Liver (tissue), 9 donors: ENCODE data around the gene RASA3. TPM values are rescaled to one million over a fixed set of nuclear protein-coding genes. Genes with fewer than 3 reads are reported as not detected.

ENCODE experiments used
- DNase-seq: peaks from one replicate; pipeline ENCODE4 v3.0.0-alpha.2; 2017; ENCODE audit warnings: low spot score
- H3K27ac ChIP-seq, 2 donors: one replicate each; pipeline ENCODE4 v1.7.0; 2013; ENCODE audit warnings: inconsistent platforms in 2 of 2, low read length in 2 of 2, control low read depth in 1 of 2, low read depth in 1 of 2, mild to moderate bottlenecking in 1 of 2
- H3K27me3 ChIP-seq, 4 donors: one replicate each; pipeline versions ENCODE4 v1.6.1 to v1.7.0; 2013; ENCODE audit warnings: low read length in 3 of 4, inconsistent platforms in 1 of 4, mild to moderate bottlenecking in 1 of 4, moderate library complexity in 1 of 4; ENCODE audit not compliant: control insufficient read depth in 4 of 4, insufficient read depth in 4 of 4
- H3K36me3 ChIP-seq, 4 donors: one replicate each; pipeline versions ENCODE4 v1.6.1 to v1.7.0; 2013; ENCODE audit warnings: low read length in 3 of 4, mild to moderate bottlenecking in 3 of 4, low read depth in 1 of 4, moderate library complexity in 1 of 4; ENCODE audit not compliant: control insufficient read depth in 4 of 4, insufficient read depth in 3 of 4
- H3K4me1 ChIP-seq, 4 donors: one replicate each; pipeline versions ENCODE4 v1.6.1 to v1.7.0; 2013; ENCODE audit warnings: low read length in 3 of 4, mild to moderate bottlenecking in 3 of 4, moderate library complexity in 1 of 4; ENCODE audit not compliant: control insufficient read depth in 4 of 4, insufficient read depth in 4 of 4
- H3K4me3 ChIP-seq, 3 donors: one replicate each; pipeline versions ENCODE4 v1.6.1 to v1.7.0; 2013; ENCODE audit warnings: low read length in 3 of 3, control low read depth in 1 of 3, low read depth in 1 of 3, mild to moderate bottlenecking in 1 of 3
- H3K9ac ChIP-seq, 2 donors: one replicate each; pipeline ENCODE4 v1.7.0; 2013; ENCODE audit warnings: low read length in 2 of 2, mild to moderate bottlenecking in 2 of 2, moderate library complexity in 2 of 2, control low read depth in 1 of 2, low read depth in 1 of 2
- H3K9me3 ChIP-seq, 4 donors: one replicate each; pipeline versions ENCODE4 v1.6.1 to v1.7.0; 2013; ENCODE audit warnings: low read length in 3 of 4; ENCODE audit not compliant: control insufficient read depth in 4 of 4
- EGR1 ChIP-seq, 2 donors: IDR thresholded peaks; 2 replicates each; pipeline ENCODE4 v1.6.1; 2016 to 2018; ENCODE audit warnings: antibody characterized with exemption in 2 of 2, low read depth in 2 of 2
- FOXA1 ChIP-seq: IDR thresholded peaks from 2 replicates; pipeline ENCODE4 v1.6.1; 2016; ENCODE audit warnings: antibody characterized with exemption
- FOXA2 ChIP-seq: IDR thresholded peaks from 2 replicates; pipeline ENCODE4 v1.6.1; 2016; ENCODE audit warnings: antibody characterized with exemption
- GABPA ChIP-seq, 2 donors: IDR thresholded peaks in 1 of 2; conservative IDR thresholded peaks in 1 of 2; 2 replicates each; pipeline ENCODE4 v1.6.1; 2016; ENCODE audit warnings: antibody characterized with exemption in 2 of 2, mild to moderate bottlenecking in 1 of 2, moderate library complexity in 1 of 2
- HNF4G ChIP-seq: IDR thresholded peaks from 2 replicates; pipeline ENCODE4 v1.6.1; 2016; ENCODE audit warnings: antibody characterized with exemption
- JUND ChIP-seq, 2 donors: IDR thresholded peaks; 2 replicates each; pipeline ENCODE4 v1.6.1; 2016; ENCODE audit warnings: antibody characterized with exemption in 2 of 2
- MAX ChIP-seq: IDR thresholded peaks from 2 replicates; pipeline ENCODE4 v1.6.1; 2016; ENCODE audit warnings: antibody characterized with exemption
- NR2F2 ChIP-seq: IDR thresholded peaks from 2 replicates; pipeline ENCODE4 v1.6.1; 2016; ENCODE audit warnings: antibody characterized with exemption
- RXRA ChIP-seq, 2 donors: IDR thresholded peaks; 2 replicates each; pipeline ENCODE4 v1.6.1; 2017 to 2018; ENCODE audit warnings: antibody characterized with exemption in 2 of 2, mild to moderate bottlenecking in 1 of 2
- SP1 ChIP-seq: IDR thresholded peaks from 2 replicates; pipeline ENCODE4 v1.6.1; 2018; ENCODE audit warnings: antibody characterized with exemption, mild to moderate bottlenecking
- TAF1 ChIP-seq: conservative IDR thresholded peaks from 2 replicates; pipeline ENCODE4 v1.6.1; 2016; ENCODE audit warnings: antibody characterized with exemption, mild to moderate bottlenecking
- YY1 ChIP-seq: IDR thresholded peaks from 2 replicates; pipeline ENCODE4 v1.6.1; 2016; ENCODE audit warnings: antibody characterized with exemption, mild to moderate bottlenecking
- ZBTB33 ChIP-seq: IDR thresholded peaks from 2 replicates; pipeline ENCODE4 v1.6.1; 2016; ENCODE audit warnings: antibody characterized with exemption
- WGBS: extraction: QIAGEN DNeasy Blood & Tissue Kit; methylation state at CpG from one replicate; pipeline ENCODE4 v1.1.7; 2013; 5-methylcytosine and 5-hydroxymethylcytosine counted together
- polyA plus RNA-seq, 2 donors: library from polyadenylated mRNA; stranded (reverse) in 1 of 2; unstranded in 1 of 2; fragments of 200-250 nt in 1 of 2; fragments of >200 nt in 1 of 2; fragmentation: Nextera tagmentation in 1 of 2; extraction: Ambion mirVana in 1 of 2; gene quantifications; one replicate each; pipeline versions ENCODE4 v1.2.1 to v1.2.3, GENCODE V29; 2013 to 2015
- total RNA-seq, 2 donors: library from RNA; depleted of rRNA; stranded (reverse); fragments of >200 nt; gene quantifications; one replicate each; pipeline ENCODE4 v1.2.3, GENCODE V29; 2014
- TF ChIP-seq, protein P1 (sequence below): IDR thresholded peaks from 2 replicates; pipeline ENCODE4 v1.6.1; 2016; ENCODE audit warnings: antibody characterized with exemption, mild to moderate bottlenecking
- TF ChIP-seq, protein P2 (sequence below): fragments of 150-350 bp; IDR thresholded peaks from 2 replicates; pipeline ENCODE4 v1.5.1; 2017; ENCODE audit warnings: improper control_type of control experiment, low read depth, low read length; ENCODE audit not compliant: missing input control
- donor health status: healthy.
- donor health status: healthy.
- donor health status: healthy.
- donor health status: healthy.
- donor health status: healthy.

RASA3 gene
- total and polyA plus RNA-seq, 4 donors, result 0.64 to 5.9 (median 3.8) TPM

DNA sequence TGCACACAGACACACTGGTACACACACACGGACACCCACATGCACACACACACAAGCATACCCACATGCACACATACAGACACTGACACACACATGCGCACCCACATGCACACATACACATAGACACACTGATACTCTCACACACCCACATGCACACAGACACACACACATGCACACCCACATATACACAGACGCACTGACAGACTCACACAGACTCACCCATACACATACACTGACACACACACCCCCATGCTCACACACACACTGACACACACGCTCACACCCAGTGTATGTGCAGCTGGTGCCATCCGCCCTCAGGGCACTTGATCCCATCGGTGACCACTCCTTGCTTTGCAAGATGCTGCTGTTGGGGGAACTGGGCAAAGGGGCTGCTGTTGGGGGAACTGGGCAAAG lies 9.7 kb upstream of the RASA3 start:
- TF ChIP-seq NR2F2 (no peak), SP1 (no peak), HNF4G (no peak), FOXA2 (no peak), JUND (IDR thresholded peaks at IDR 0.05) (no peak), GABPA (IDR thresholded peaks at IDR 0.05 in 1 of 2, conservative IDR thresholded peaks at IDR 0.05 in 1 of 2) (no peak), EGR1 (IDR thresholded peaks at IDR 0.05; ENCODE audit: low read depth in 2 of 2) (no peak), TAF1 (no peak), RXRA (IDR thresholded peaks at IDR 0.05) (no peak), ZBTB33 (no peak)
- TF ChIP-seq, protein P1, sequence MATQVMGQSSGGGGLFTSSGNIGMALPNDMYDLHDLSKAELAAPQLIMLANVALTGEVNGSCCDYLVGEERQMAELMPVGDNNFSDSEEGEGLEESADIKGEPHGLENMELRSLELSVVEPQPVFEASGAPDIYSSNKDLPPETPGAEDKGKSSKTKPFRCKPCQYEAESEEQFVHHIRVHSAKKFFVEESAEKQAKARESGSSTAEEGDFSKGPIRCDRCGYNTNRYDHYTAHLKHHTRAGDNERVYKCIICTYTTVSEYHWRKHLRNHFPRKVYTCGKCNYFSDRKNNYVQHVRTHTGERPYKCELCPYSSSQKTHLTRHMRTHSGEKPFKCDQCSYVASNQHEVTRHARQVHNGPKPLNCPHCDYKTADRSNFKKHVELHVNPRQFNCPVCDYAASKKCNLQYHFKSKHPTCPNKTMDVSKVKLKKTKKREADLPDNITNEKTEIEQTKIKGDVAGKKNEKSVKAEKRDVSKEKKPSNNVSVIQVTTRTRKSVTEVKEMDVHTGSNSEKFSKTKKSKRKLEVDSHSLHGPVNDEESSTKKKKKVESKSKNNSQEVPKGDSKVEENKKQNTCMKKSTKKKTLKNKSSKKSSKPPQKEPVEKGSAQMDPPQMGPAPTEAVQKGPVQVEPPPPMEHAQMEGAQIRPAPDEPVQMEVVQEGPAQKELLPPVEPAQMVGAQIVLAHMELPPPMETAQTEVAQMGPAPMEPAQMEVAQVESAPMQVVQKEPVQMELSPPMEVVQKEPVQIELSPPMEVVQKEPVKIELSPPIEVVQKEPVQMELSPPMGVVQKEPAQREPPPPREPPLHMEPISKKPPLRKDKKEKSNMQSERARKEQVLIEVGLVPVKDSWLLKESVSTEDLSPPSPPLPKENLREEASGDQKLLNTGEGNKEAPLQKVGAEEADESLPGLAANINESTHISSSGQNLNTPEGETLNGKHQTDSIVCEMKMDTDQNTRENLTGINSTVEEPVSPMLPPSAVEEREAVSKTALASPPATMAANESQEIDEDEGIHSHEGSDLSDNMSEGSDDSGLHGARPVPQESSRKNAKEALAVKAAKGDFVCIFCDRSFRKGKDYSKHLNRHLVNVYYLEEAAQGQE, result no peak
- Histone ChIP-seq H3K4me1 (no peaks in the 10 kb centered on the region), H3K36me3 (no peaks in the 10 kb centered on the region), H3K27me3 (no peaks in the 10 kb centered on the region), H3K9me3 (no peaks in the 10 kb centered on the region), H3K9ac (no peak overlapping the region), H3K4me3 (no peak overlapping the region), H3K27ac (no peak overlapping the region)
- no peak for DNase-seq
- 86% methylated on average over 6 of the region's 6 CpGs for WGBS

DNA sequence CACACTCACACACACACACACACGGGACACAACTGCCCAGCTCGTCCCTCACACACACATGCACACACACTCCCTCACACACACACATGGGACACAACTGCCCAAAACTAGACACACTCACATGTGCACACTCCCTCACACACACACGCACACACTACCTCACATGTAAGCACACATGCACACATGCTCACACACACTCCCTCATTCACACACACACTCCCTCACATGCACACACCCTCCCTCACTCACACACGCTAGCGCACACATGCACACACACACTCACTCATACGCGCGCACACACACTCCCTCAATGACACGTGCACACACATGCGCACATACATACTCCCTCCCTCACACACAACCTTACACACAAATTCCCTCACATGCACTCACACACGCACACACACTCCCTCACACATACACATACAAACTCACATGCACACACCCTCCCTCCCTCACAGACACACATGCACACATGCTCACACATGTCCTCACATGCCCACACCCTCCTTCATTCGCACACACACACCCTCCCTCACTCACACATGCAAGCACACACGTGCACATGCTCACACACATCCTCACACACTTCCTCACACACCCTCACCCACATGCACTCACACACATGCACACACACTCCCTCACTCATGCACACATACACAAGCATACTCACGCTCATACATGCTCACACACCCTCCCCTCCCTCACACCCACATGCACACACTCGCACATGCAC lies 9.0 kb upstream of the RASA3 start:
- Histone ChIP-seq H3K27me3 (no peaks in the 10 kb centered on the region), H3K27ac (no peak overlapping the region), H3K4me3 (no peak overlapping the region), H3K4me1 (no peaks in the 10 kb centered on the region), H3K36me3 (no peaks in the 10 kb centered on the region), H3K9me3 (no peaks in the 10 kb centered on the region), H3K9ac (no peak overlapping the region)
- TF ChIP-seq FOXA2 (no peak), TAF1 (no peak), RXRA (IDR thresholded peaks at IDR 0.05) (no peak), YY1 (no peak), FOXA1 (no peak), JUND (IDR thresholded peaks at IDR 0.05) (no peak), SP1 (no peak), MAX (no peak), NR2F2 (no peak), HNF4G (no peak)
- TF ChIP-seq, protein P2, sequence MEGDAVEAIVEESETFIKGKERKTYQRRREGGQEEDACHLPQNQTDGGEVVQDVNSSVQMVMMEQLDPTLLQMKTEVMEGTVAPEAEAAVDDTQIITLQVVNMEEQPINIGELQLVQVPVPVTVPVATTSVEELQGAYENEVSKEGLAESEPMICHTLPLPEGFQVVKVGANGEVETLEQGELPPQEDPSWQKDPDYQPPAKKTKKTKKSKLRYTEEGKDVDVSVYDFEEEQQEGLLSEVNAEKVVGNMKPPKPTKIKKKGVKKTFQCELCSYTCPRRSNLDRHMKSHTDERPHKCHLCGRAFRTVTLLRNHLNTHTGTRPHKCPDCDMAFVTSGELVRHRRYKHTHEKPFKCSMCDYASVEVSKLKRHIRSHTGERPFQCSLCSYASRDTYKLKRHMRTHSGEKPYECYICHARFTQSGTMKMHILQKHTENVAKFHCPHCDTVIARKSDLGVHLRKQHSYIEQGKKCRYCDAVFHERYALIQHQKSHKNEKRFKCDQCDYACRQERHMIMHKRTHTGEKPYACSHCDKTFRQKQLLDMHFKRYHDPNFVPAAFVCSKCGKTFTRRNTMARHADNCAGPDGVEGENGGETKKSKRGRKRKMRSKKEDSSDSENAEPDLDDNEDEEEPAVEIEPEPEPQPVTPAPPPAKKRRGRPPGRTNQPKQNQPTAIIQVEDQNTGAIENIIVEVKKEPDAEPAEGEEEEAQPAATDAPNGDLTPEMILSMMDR, result no peak
- no peak for DNase-seq
- whole genome bisulfite sequencing, result 84% methylated on average over 15 of the region's 15 CpGs
